GM23338 (cell line): ENCODE measurements around the gene ADAM20. TPM values are rescaled to one million over a fixed set of nuclear protein-coding genes. Genes with fewer than 3 reads are reported as not detected.
"Not testable (repeated sequence)": the region's sequence is repeated elsewhere in the genome, so short reads cannot be mapped to it uniquely, and the experiment has no call there.

Experiments used
- ATAC-seq: fragments of 200-7000 bp; cut with Tn5 transposase; 3 replicates; pipeline ENCODE4 v1.9.1; 2020
- DNase-seq: peaks from one replicate; pipeline ENCODE4 v3.0.0-alpha.2; 2015; ENCODE audit warnings: low spot score
- H2AFZ ChIP-seq: fragments of 200-600 bp; sonication (generic); 2 replicates; pipeline ENCODE4 v1.8.0; 2016; ENCODE audit warnings: antibody characterized with exemption, mild to moderate bottlenecking, moderate library complexity
- H3F3A ChIP-seq: fragments of 200-600 bp; sonication (generic); replicated peaks from 2 replicates; pipeline ENCODE4 v1.8.0; 2017; ENCODE audit warnings: antibody characterized with exemption, mixed run types, low read depth
- H3K27ac ChIP-seq: fragments of 200-600 bp; sonication (generic); 2 replicates; pipeline ENCODE4 v1.6.1; 2016; ENCODE audit warnings: low read depth
- H3K27me3 ChIP-seq: fragments of 200-600 bp; sonication (generic); 2 replicates; pipeline ENCODE4 v1.8.0; 2016; ENCODE audit warnings: mild to moderate bottlenecking, mixed run types, moderate library complexity; ENCODE audit not compliant: insufficient read depth
- H3K36me3 ChIP-seq: fragments of 200-600 bp; sonication (generic); 2 replicates; pipeline ENCODE4 v1.8.0; 2016; ENCODE audit warnings: mild to moderate bottlenecking; ENCODE audit not compliant: insufficient read depth
- H3K4me1 ChIP-seq: fragments of 200-600 bp; sonication (generic); 2 replicates; pipeline ENCODE4 v1.8.0; 2016; ENCODE audit warnings: mild to moderate bottlenecking, moderate library complexity; ENCODE audit not compliant: insufficient read depth
- H3K4me2 ChIP-seq: fragments of 200-600 bp; sonication (generic); 2 replicates; pipeline ENCODE4 v1.7.1; 2017; ENCODE audit warnings: mixed run types
- H3K4me3 ChIP-seq: fragments of 200-600 bp; sonication (generic); 2 replicates; pipeline ENCODE4 v1.6.1; 2016; ENCODE audit warnings: mixed run types
- H3K79me2 ChIP-seq: fragments of 200-600 bp; sonication (generic); replicated peaks from 2 replicates; pipeline ENCODE4 v1.8.0; 2017; ENCODE audit warnings: mild to moderate bottlenecking; ENCODE audit not compliant: insufficient read depth
- H3K9me2 ChIP-seq: fragments of 200-600 bp; sonication (generic); 2 replicates; pipeline ENCODE4 v1.8.0; 2017; ENCODE audit not compliant: insufficient read depth
- H4K20me1 ChIP-seq: fragments of 200-600 bp; sonication (generic); replicated peaks from 2 replicates; pipeline ENCODE4 v1.8.0; 2017; ENCODE audit warnings: mild to moderate bottlenecking; ENCODE audit not compliant: insufficient read depth
- H3K27ac Mint-ChIP-seq: 2 replicates; pipeline ENCODE4 v1.8.0; 2020; ENCODE audit warnings: inconsistent platforms, mild to moderate bottlenecking, moderate library complexity, mixed read lengths
- H3K27me3 Mint-ChIP-seq: 3 replicates; pipeline ENCODE4 v1.8.0; 2022; ENCODE audit warnings: low read depth, mild to moderate bottlenecking, moderate library complexity, mixed read lengths, inconsistent platforms; ENCODE audit not compliant: insufficient read depth, poor library complexity
- H3K36me3 Mint-ChIP-seq: 3 replicates; pipeline ENCODE4 v1.8.0; 2021; ENCODE audit warnings: low read depth, mild to moderate bottlenecking, inconsistent platforms, moderate library complexity, mixed read lengths
- H3K4me1 Mint-ChIP-seq: 3 replicates; pipeline ENCODE4 v1.8.0; 2020; ENCODE audit warnings: mild to moderate bottlenecking, inconsistent platforms, mixed read lengths
- H3K4me3 Mint-ChIP-seq: 3 replicates; pipeline ENCODE4 v1.8.0; 2021; ENCODE audit warnings: moderate library complexity, mild to moderate bottlenecking, inconsistent platforms, mixed read lengths
- H3K9me3 Mint-ChIP-seq: 3 replicates; pipeline ENCODE4 v1.8.0; 2020; ENCODE audit warnings: moderate library complexity, mild to moderate bottlenecking, inconsistent platforms, mixed read lengths
- CREB1 ChIP-seq: fragments of 250-450 bp; sonication (Bioruptor Pico); IDR thresholded peaks from 2 replicates; pipeline ENCODE4 v1.5.0; 2020; ENCODE audit warnings: low read depth, mild to moderate bottlenecking, moderate library complexity
- EZH2 ChIP-seq: fragments of 200-600 bp; sonication (generic); IDR thresholded peaks from one replicate; pipeline ENCODE4 v1.8.0; 2017; ENCODE audit warnings: antibody characterized with exemption, mild to moderate bottlenecking, low read depth; ENCODE audit not compliant: unreplicated experiment
- EZH2phosphoT487 ChIP-seq: fragments of 200-600 bp; sonication (generic); IDR thresholded peaks from one replicate; pipeline ENCODE4 v1.8.1; 2018; ENCODE audit warnings: antibody characterized with exemption; ENCODE audit not compliant: unreplicated experiment
- NANOG ChIP-seq: IDR thresholded peaks from 2 replicates; pipeline ENCODE4 v1.6.1; 2016; ENCODE audit warnings: antibody characterized with exemption, borderline replicate concordance
- POLR2AphosphoS5 ChIP-seq: IDR thresholded peaks from 2 replicates; pipeline ENCODE4 v1.6.1; 2016; ENCODE audit warnings: antibody characterized with exemption, low read depth
- ZNF114 ChIP-seq: fragments of 250-450 bp; sonication (Bioruptor Pico); IDR thresholded peaks from 2 replicates; pipeline ENCODE4 v1.5.0; 2020; ENCODE audit warnings: mild to moderate bottlenecking, moderate library complexity
- ZNF331 ChIP-seq: fragments of 250-450 bp; sonication (Bioruptor Pico); IDR thresholded peaks from 2 replicates; pipeline ENCODE4 v1.5.0; 2020; ENCODE audit warnings: low read depth, mild to moderate bottlenecking, moderate library complexity
- polyA plus RNA-seq: library from polyadenylated mRNA; unstranded; fragments of >200 nt; fragmentation: Nextera tagmentation; extraction: Ambion mirVana; gene quantifications from 2 replicates; pipeline ENCODE4 v1.2.1, GENCODE V29; 2016
- total RNA-seq: library from RNA; depleted of rRNA; stranded (reverse); fragments of >200 nt; shearing (Covaris generic); gene quantifications from 2 replicates; pipeline ENCODE4 v1.2.3, GENCODE V29; 2014
- TF ChIP-seq, protein P1 (sequence below): IDR thresholded peaks from one replicate; pipeline ENCODE4 v1.6.1; 2018; ENCODE audit warnings: antibody characterized with exemption; ENCODE audit not compliant: unreplicated experiment
- TF ChIP-seq, protein P2 (sequence below), 2 experiments: fragments of 200-600 bp in 1 of 2; sonication (generic) in 1 of 2; conservative IDR thresholded peaks; 2 replicates each; pipeline versions ENCODE4 v1.5.1 to v1.6.1; 2016 to 2017; ENCODE audit warnings: antibody characterized with exemption in 2 of 2, low read depth in 2 of 2, mild to moderate bottlenecking in 2 of 2, moderate library complexity in 1 of 2

Gene ADAM20
- total and polyA plus RNA-seq, 2 experiments from 2014 or later, result 0.06 to 2.1 TPM

DNA sequence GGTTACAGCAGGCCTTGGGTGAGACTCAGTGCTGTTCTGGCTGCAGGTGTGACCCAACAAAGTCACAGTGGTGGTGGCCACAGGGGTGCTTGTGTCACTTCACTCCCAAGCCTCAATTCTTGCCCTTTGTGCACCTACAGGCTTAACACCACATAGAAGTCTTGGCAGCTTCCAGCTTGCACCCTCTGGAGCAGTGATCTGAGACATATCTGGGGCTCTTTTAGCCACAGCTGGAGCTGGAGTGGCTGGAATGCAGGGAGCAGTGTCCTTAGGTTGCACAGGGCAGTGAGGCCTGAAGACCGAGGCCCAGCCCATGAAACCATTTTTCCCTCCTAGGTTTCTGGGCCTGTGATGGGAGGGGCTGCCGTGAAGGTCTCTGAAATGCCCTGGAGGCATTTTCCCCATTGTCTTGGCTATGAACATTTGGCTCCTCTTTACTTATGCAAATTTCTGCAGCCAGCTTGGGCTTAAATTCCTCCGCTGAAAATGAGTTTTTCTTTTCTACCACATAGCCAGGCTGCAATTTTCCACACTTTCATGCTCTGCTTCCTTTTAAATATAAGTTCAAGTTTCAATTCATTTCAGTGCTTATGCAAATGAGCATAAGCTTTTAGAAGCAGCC is 45.1 kb downstream of the ADAM20 start:
- no peak overlapping the region for H3K27ac Mint-ChIP-seq
- H3K27me3 Mint-ChIP-seq, result peaks cover 3% of the 10 kb centered on the region
- peaks cover 52% of the 10 kb centered on the region for H3K36me3 Mint-ChIP-seq
- H3K79me2 ChIP-seq, result no peaks in the 10 kb centered on the region
- no peak overlapping the region for H3K4me2 ChIP-seq
- no peak overlapping the region for H2AFZ ChIP-seq
- no peaks in the 10 kb centered on the region for H3K27me3 ChIP-seq
- no peaks in the 10 kb centered on the region for H4K20me1 ChIP-seq
- peak; percentile 31 for DNase-seq
- no peaks in the 10 kb centered on the region for H3K4me1 ChIP-seq
- peaks cover 3% of the 10 kb centered on the region; the same call in 1 of the 2 replicates for H3K9me2 ChIP-seq
- H3F3A ChIP-seq, result no peaks in the 10 kb centered on the region
- no peak overlapping the region for H3K4me3 Mint-ChIP-seq
- no peak for ATAC-seq
- H3K9me3 Mint-ChIP-seq, result peaks cover 69% of the 10 kb centered on the region
- no peak overlapping the region for H3K27ac ChIP-seq
- TF ChIP-seq CREB1 (no peak), EZH2phosphoT487 (no peak), ZNF114 (CRISPR knock-in tag) (no peak), EZH2 (no peak), ZNF331 (CRISPR knock-in tag) (no peak), NANOG (no peak), POLR2AphosphoS5 (no peak)
- TF ChIP-seq, protein P1, sequence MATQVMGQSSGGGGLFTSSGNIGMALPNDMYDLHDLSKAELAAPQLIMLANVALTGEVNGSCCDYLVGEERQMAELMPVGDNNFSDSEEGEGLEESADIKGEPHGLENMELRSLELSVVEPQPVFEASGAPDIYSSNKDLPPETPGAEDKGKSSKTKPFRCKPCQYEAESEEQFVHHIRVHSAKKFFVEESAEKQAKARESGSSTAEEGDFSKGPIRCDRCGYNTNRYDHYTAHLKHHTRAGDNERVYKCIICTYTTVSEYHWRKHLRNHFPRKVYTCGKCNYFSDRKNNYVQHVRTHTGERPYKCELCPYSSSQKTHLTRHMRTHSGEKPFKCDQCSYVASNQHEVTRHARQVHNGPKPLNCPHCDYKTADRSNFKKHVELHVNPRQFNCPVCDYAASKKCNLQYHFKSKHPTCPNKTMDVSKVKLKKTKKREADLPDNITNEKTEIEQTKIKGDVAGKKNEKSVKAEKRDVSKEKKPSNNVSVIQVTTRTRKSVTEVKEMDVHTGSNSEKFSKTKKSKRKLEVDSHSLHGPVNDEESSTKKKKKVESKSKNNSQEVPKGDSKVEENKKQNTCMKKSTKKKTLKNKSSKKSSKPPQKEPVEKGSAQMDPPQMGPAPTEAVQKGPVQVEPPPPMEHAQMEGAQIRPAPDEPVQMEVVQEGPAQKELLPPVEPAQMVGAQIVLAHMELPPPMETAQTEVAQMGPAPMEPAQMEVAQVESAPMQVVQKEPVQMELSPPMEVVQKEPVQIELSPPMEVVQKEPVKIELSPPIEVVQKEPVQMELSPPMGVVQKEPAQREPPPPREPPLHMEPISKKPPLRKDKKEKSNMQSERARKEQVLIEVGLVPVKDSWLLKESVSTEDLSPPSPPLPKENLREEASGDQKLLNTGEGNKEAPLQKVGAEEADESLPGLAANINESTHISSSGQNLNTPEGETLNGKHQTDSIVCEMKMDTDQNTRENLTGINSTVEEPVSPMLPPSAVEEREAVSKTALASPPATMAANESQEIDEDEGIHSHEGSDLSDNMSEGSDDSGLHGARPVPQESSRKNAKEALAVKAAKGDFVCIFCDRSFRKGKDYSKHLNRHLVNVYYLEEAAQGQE, result no peak
- TF ChIP-seq, protein P2, sequence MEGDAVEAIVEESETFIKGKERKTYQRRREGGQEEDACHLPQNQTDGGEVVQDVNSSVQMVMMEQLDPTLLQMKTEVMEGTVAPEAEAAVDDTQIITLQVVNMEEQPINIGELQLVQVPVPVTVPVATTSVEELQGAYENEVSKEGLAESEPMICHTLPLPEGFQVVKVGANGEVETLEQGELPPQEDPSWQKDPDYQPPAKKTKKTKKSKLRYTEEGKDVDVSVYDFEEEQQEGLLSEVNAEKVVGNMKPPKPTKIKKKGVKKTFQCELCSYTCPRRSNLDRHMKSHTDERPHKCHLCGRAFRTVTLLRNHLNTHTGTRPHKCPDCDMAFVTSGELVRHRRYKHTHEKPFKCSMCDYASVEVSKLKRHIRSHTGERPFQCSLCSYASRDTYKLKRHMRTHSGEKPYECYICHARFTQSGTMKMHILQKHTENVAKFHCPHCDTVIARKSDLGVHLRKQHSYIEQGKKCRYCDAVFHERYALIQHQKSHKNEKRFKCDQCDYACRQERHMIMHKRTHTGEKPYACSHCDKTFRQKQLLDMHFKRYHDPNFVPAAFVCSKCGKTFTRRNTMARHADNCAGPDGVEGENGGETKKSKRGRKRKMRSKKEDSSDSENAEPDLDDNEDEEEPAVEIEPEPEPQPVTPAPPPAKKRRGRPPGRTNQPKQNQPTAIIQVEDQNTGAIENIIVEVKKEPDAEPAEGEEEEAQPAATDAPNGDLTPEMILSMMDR (conservative IDR thresholded peaks at IDR 0.05; ENCODE audit: low read depth in 2 of 2), result no peak
- H3K4me1 Mint-ChIP-seq, result no peaks in the 10 kb centered on the region; the same call in 2 of the 3 replicates
- no peak overlapping the region for H3K4me3 ChIP-seq
- peaks cover 19% of the 10 kb centered on the region for H3K36me3 ChIP-seq

DNA sequence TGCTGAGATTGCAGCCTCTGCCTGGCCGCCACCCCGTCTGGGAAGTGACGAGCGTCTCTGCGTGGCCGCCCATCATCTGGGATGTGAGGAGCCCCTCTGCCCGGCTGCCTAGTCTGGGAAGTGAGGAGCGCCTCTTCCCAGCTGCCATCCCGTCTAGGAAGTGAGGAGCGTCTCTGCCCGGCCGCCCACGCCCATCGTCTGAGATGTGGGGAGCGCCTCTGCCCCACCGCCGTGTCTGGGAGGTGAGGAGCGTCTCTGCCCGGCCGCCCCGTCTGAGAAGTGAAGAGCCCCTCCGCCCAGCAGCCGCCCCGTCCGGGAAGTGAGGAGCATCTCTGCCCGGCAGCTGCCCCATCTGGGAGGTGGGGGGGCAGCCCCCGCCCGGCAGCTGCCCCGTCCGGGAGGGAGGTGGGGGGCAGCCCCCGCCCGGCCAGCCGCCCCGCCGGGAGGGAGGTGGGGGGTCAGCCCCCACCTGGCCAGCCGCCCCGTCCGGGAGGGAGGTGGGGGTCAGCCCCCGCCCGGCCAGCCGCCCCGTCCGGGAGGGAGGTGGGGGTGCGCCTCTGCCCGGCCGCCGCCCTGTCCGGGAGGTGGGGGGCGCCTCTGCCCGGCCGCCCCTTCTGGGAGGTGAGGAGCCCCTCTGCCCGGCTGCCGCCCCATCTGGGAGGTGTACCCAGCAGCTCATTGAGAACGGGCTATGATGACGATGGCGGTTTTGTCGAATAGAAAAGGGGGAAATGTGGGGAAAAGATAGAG is 57.3 kb downstream of the ADAM20 start:
- not testable (repeated sequence) for H3K4me1 ChIP-seq, H3K27ac Mint-ChIP-seq, H3K4me1 Mint-ChIP-seq, ATAC-seq, H3K4me2 ChIP-seq, H3K36me3 ChIP-seq, H2AFZ ChIP-seq, H3K79me2 ChIP-seq, H3K4me3 Mint-ChIP-seq, H3K27me3 Mint-ChIP-seq, H3K4me3 ChIP-seq, H3K27me3 ChIP-seq, H3F3A ChIP-seq, H3K27ac ChIP-seq, H4K20me1 ChIP-seq, DNase-seq, H3K9me2 ChIP-seq
- Mint-ChIP-seq H3K36me3 (peaks cover 30% of the 10 kb centered on the region; the same call in 2 of the 3 replicates), H3K9me3 (peaks cover 34% of the 10 kb centered on the region)

DNA sequence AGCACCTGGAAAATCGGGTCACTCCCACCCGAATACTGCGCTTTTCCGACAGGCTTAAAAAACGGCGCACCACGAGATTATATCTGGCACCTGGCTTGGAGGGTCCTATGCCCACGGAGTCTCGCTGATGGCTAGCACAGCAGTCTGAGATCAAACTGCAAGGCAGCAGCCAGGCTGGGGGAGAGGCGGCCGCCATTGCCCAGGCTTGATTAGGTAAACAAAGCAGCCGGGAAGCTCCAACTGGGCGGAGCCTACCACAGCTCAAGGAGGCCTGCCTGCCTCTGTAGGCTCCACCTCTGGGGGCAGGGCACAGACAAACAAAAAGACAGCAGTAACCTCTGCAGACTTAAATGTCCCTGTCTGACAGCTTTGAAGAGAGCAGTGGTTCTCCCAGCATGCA is 59.3 kb downstream of the ADAM20 start:
- peaks cover 29% of the 10 kb centered on the region for H3K4me1 Mint-ChIP-seq
- H3F3A ChIP-seq, H3K4me3 ChIP-seq, H4K20me1 ChIP-seq, H3K4me3 Mint-ChIP-seq, H3K9me2 ChIP-seq, H2AFZ ChIP-seq, H3K27ac ChIP-seq, H3K36me3 ChIP-seq, ATAC-seq, H3K79me2 ChIP-seq, H3K4me2 ChIP-seq, H3K27ac Mint-ChIP-seq, H3K27me3 ChIP-seq, DNase-seq: not testable (repeated sequence)
- peaks cover 30% of the 10 kb centered on the region; the same call in 2 of the 3 replicates for H3K36me3 Mint-ChIP-seq
- peaks cover 19% of the 10 kb centered on the region for H3K4me1 ChIP-seq
- H3K9me3 Mint-ChIP-seq, result peaks cover 31% of the 10 kb centered on the region
- peaks cover 14% of the 10 kb centered on the region for H3K27me3 Mint-ChIP-seq
